ENCODE data around the gene MIGA2. TPM values are rescaled to one million over a fixed set of nuclear protein-coding genes. Genes with fewer than 3 reads are reported as not detected.

MIGA2 gene
- total and polyA plus RNA-seq, 2 of the 4 experiments (the other 2 are of a cell fraction) = 12.5 to 25.3 TPM

GRCh38 chr9:129109952-129110739 lies 73.7 kb downstream of the MIGA2 start (continued):
- TF ChIP-seq FOS (IDR thresholded peaks at IDR 0.05; ENCODE audit: low read depth, low read length) = no peak

GRCh38 chr9:129110740-129111527 lies 74.5 kb downstream of the MIGA2 start, which contains the start of the genes CRAT and PTPA:
Gene CRAT (minus strand): TSS chr9:129110793. CDS start chr9:129110509, 284 bp downstream.
Gene PTPA (plus strand): TSS chr9:129111415. CDS start chr9:129111601, 186 bp downstream.
- Histone ChIP-seq H3K9me1 (ENCODE audit: insufficient read depth, low read length) (0 out of 2 replicates have a peak, but pooled peaks cover 3% of the 10 kb centered on the region), H3K4ac (ENCODE audit: low read depth, low read length) (peak within 1 kb of the TSS; percentile 99), H3K4me3 (ENCODE audit: insufficient read depth, low read depth, low read length) (peak within 1 kb of the TSS; percentile 93), H3K14ac (replicated peaks; ENCODE audit: low read depth, low read length) (peak within 1 kb of the TSS; percentile 100), H4K20me1 (ENCODE audit: insufficient read depth, low read length) (peaks cover 4% of the 10 kb centered on the region), H3K4me2 (ENCODE audit: low read depth, low read length) (peak within 1 kb of the TSS; percentile 99), H3K27me3 (ENCODE audit: control insufficient read depth, insufficient read depth, low read length) (no peaks in the 10 kb centered on the region), H2BK20ac (ENCODE audit: low read depth, low read length) (no peak within 1 kb of the TSS; the same call in 1 of the 2 replicates), H3K23ac (ENCODE audit: low read depth, low read length) (peak within 1 kb of the TSS; percentile 100), H4K91ac (ENCODE audit: insufficient read depth, low read depth, low read length) (peak within 1 kb of the TSS; percentile 99), H3K36me3 (ENCODE audit: control insufficient read depth, insufficient read depth, low read length) (peaks cover 15% of the 10 kb centered on the region), H2AK5ac (ENCODE audit: low read depth, low read length) (peak within 1 kb of the TSS; percentile 99), H3K56ac (ENCODE audit: extremely low read depth, insufficient read depth, low read length) (peak within 1 kb of the TSS; percentile 97), H2AFZ (replicated peaks; ENCODE audit: low read length, poor library complexity) (peak within 1 kb of the TSS; percentile 96), H3K9ac (ENCODE audit: low read depth, low read length) (peak within 1 kb of the TSS; percentile 92), H4K5ac (ENCODE audit: low read depth, low read length) (peak within 1 kb of the TSS; percentile 91), H2BK5ac (ENCODE audit: low read depth, low read length, poor library complexity, severe bottlenecking) (peak within 1 kb of the TSS; percentile 93), H3K27ac (ENCODE audit: insufficient read depth, low read length) (peak within 1 kb of the TSS; percentile 95), H3K18ac (ENCODE audit: low read depth, low read length) (peak within 1 kb of the TSS; percentile 89), H4K8ac (ENCODE audit: low read depth in 2 of 2, low read length in 2 of 2) (peak within 1 kb of the TSS; percentile 79 to 97), H2BK120ac (ENCODE audit: low read depth, low read length) (peak within 1 kb of the TSS; percentile 86), H3K79me1 (ENCODE audit: low read depth in 1 of 2, low read length in 2 of 2) (peaks cover 29 to 70% of the 10 kb centered on the region in 2 experiments), H3K4me1 (ENCODE audit: control insufficient read depth, insufficient read depth, low read length) (peaks cover 7% of the 10 kb centered on the region), H2BK15ac (ENCODE audit: low read depth, low read length) (peak within 1 kb of the TSS; percentile 67; the same call in 2 of the 3 replicates), H2AK9ac (replicated peaks; ENCODE audit: low read depth, low read length, poor library complexity) (peak within 1 kb of the TSS; percentile 99), H3K9me3 (ENCODE audit: control insufficient read depth, insufficient read depth, low read length) (no peaks in the 10 kb centered on the region)
- intact Hi-C loops (cut with micrococcal nuclease) = no loop called here
- no TSS peak for BruUV-seq (replicated peaks)
- dilution Hi-C loops (cut with HindIII; ENCODE audit: low sequenced_read_pairs, unreplicated experiment) = no loop called here
- 0% methylated on average over 38 of the region's 77 CpGs; no CpG with 5 or more reads in 1 of the 2 experiments for WGBS, 2 experiments (ENCODE audit: extremely low coverage in 2 of 2, insufficient read length in 1 of 2)
- peak; percentile 87 for ATAC-seq (ENCODE audit: low read depth)
- ChIA-PET POLR2A (ENCODE audit: unreplicated experiment) (no interaction called here), CTCF (no interaction called here)
- in situ Hi-C loops (cut with MboI; ENCODE audit: low sequenced_read_pairs) = no loop called here
- peak; percentile 90 for DNase-seq
- TF ChIP-seq POLR2A (IDR thresholded peaks at IDR 0.05; ENCODE audit: low read depth, low read length) = peak; percentile 96
- TF ChIP-seq, protein P1, sequence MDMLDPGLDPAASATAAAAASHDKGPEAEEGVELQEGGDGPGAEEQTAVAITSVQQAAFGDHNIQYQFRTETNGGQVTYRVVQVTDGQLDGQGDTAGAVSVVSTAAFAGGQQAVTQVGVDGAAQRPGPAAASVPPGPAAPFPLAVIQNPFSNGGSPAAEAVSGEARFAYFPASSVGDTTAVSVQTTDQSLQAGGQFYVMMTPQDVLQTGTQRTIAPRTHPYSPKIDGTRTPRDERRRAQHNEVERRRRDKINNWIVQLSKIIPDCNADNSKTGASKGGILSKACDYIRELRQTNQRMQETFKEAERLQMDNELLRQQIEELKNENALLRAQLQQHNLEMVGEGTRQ (IDR thresholded peaks at IDR 0.05; ENCODE audit: low read depth, low read length) = peak; percentile 13; the same call in 1 of the 2 replicates
- no peak for TF ChIP-seq SMC3 (IDR thresholded peaks at IDR 0.05; ENCODE audit: low read depth, low read length)
- no peak for TF ChIP-seq RAD21 (IDR thresholded peaks at IDR 0.05; ENCODE audit: low read length)
- TF ChIP-seq MXI1 (IDR thresholded peaks at IDR 0.05; ENCODE audit: borderline replicate concordance, low read depth, low read length) = 0 out of 2 replicates have a peak, but pooled peaks have one; percentile 11
- TF ChIP-seq CHD1 (IDR thresholded peaks at IDR 0.05; ENCODE audit: low read depth, low read length) = peak; percentile 71; the same call in 1 of the 2 replicates
- TF ChIP-seq CTCF (conservative IDR thresholded peaks at IDR 0.05; ENCODE audit: low read depth, low read length) = no peak
- no peak for TF ChIP-seq FOS (IDR thresholded peaks at IDR 0.05; ENCODE audit: low read depth, low read length)
- peak; percentile 0; the same call in 1 of the 2 replicates for TF ChIP-seq MAZ (IDR thresholded peaks at IDR 0.05; ENCODE audit: borderline replicate concordance, low read depth, low read length)
- no peak for TF ChIP-seq BHLHE40 (IDR thresholded peaks at IDR 0.05; ENCODE audit: low read depth, low read length)
- no peak for TF ChIP-seq MAFK (IDR thresholded peaks at IDR 0.05; ENCODE audit: low read depth, low read length)
- TF ChIP-seq RFX5 (IDR thresholded peaks at IDR 0.05; ENCODE audit: low read depth, low read length) = no peak

All from IMR-90 (cell line).